H9 (cell line): ENCODE data around the gene IGSF5. TPM values are rescaled to one million over a fixed set of nuclear protein-coding genes. Genes with fewer than 3 reads are reported as not detected.

ENCODE experiments used
- DNase-seq: peaks from one replicate; pipeline ENCODE4 v3.0.0-alpha.2; 2017
- H2AFZ ChIP-seq: one replicate; pipeline ENCODE4 v1.6.1; 2013; ENCODE audit warnings: mild to moderate bottlenecking, low read length, control low read depth, moderate library complexity
- H2AK5ac ChIP-seq: 2 replicates; pipeline ENCODE4 v1.6.1; 2013; ENCODE audit warnings: low read length, control low read depth, mixed read lengths; ENCODE audit not compliant: insufficient read length
- H2BK120ac ChIP-seq: one replicate; pipeline ENCODE4 v1.6.1; 2013; ENCODE audit warnings: low read depth, mild to moderate bottlenecking, low read length, control low read depth, inconsistent platforms; ENCODE audit not compliant: poor library complexity, severe bottlenecking
- H2BK12ac ChIP-seq: 2 replicates; pipeline ENCODE4 v1.6.1; 2013; ENCODE audit warnings: low read length, control low read depth, mixed read lengths, low read depth; ENCODE audit not compliant: insufficient read length
- H2BK15ac ChIP-seq: 2 replicates; pipeline ENCODE4 v1.6.1; 2013; ENCODE audit warnings: low read depth, low read length, control low read depth
- H2BK20ac ChIP-seq: one replicate; pipeline ENCODE4 v1.6.1; 2013; ENCODE audit warnings: low read depth, mild to moderate bottlenecking, low read length, control low read depth, inconsistent platforms; ENCODE audit not compliant: poor library complexity, severe bottlenecking
- H2BK5ac ChIP-seq: 2 replicates; pipeline ENCODE4 v1.6.1; 2013; ENCODE audit warnings: low read length, control low read depth, mixed read lengths; ENCODE audit not compliant: insufficient read length
- H3K14ac ChIP-seq: 2 replicates; pipeline ENCODE4 v1.6.1; 2013; ENCODE audit warnings: low read length, control low read depth; ENCODE audit not compliant: insufficient read depth
- H3K18ac ChIP-seq: 2 replicates; pipeline ENCODE4 v1.6.1; 2013; ENCODE audit warnings: low read depth, mild to moderate bottlenecking, mixed read lengths, low read length, control low read depth; ENCODE audit not compliant: insufficient read length
- H3K23ac ChIP-seq: 2 replicates; pipeline ENCODE4 v1.6.1; 2013; ENCODE audit warnings: low read length, control low read depth, mixed read lengths, low read depth; ENCODE audit not compliant: insufficient read length
- H3K23me2 ChIP-seq: 2 replicates; pipeline ENCODE4 v1.6.1; 2013; ENCODE audit warnings: low read depth, mild to moderate bottlenecking, mixed read lengths, low read length, control low read depth; ENCODE audit not compliant: insufficient read length, poor library complexity, severe bottlenecking
- H3K27ac ChIP-seq: 2 replicates; pipeline ENCODE4 v1.5.1; 2013; ENCODE audit warnings: low read length, control low read depth, mixed read lengths, low read depth; ENCODE audit not compliant: insufficient read length
- H3K27me3 ChIP-seq: 2 replicates; pipeline ENCODE4 v1.6.1; 2013; ENCODE audit warnings: low read length, control low read depth, inconsistent platforms; ENCODE audit not compliant: insufficient read depth
- H3K4ac ChIP-seq: 2 replicates; pipeline ENCODE4 v1.6.1; 2013; ENCODE audit warnings: low read depth, mild to moderate bottlenecking, control low read depth, inconsistent platforms, low read length, moderate library complexity
- H3K4me1 ChIP-seq: 2 replicates; pipeline ENCODE4 v1.6.1; 2013; ENCODE audit warnings: low read length, control low read depth, inconsistent platforms; ENCODE audit not compliant: insufficient read depth
- H3K4me2 ChIP-seq: 2 replicates; pipeline ENCODE4 v1.6.1; 2013; ENCODE audit warnings: low read length, control low read depth, mixed read lengths; ENCODE audit not compliant: insufficient read length, insufficient read depth
- H3K56ac ChIP-seq: 2 replicates; pipeline ENCODE4 v1.6.1; 2013; ENCODE audit warnings: low read depth, mild to moderate bottlenecking, mixed read lengths, low read length, control low read depth; ENCODE audit not compliant: insufficient read length
- H3K79me1 ChIP-seq: 2 replicates; pipeline ENCODE4 v1.6.1; 2013; ENCODE audit warnings: low read depth, mild to moderate bottlenecking, moderate library complexity, low read length, control low read depth, inconsistent platforms; ENCODE audit not compliant: insufficient read depth, poor library complexity, severe bottlenecking
- H3K79me2 ChIP-seq: 2 replicates; pipeline ENCODE4 v1.6.1; 2013; ENCODE audit warnings: low read length, control low read depth, inconsistent platforms; ENCODE audit not compliant: insufficient read depth
- H3K9ac ChIP-seq: 2 replicates; pipeline ENCODE4 v1.6.1; 2013; ENCODE audit warnings: low read length, control low read depth, mixed read lengths; ENCODE audit not compliant: insufficient read length; ENCODE audit errors: extremely low read depth
- H3K9me3 ChIP-seq: one replicate; pipeline ENCODE4 v1.6.1; 2013; ENCODE audit warnings: low read depth, low read length, inconsistent platforms; ENCODE audit not compliant: control insufficient read depth
- H3T11ph ChIP-seq: one replicate; pipeline ENCODE4 v1.6.1; 2013; ENCODE audit warnings: mild to moderate bottlenecking, low read length, control low read depth, inconsistent platforms
- H4K20me1 ChIP-seq: one replicate; pipeline ENCODE4 v1.6.1; 2013; ENCODE audit not compliant: control insufficient read depth, insufficient read length, insufficient read depth
- H4K5ac ChIP-seq: 2 replicates; pipeline ENCODE4 v1.6.1; 2013; ENCODE audit warnings: low read depth, mild to moderate bottlenecking, mixed read lengths, low read length, control low read depth; ENCODE audit not compliant: insufficient read length
- H4K8ac ChIP-seq: replicated peaks from 2 replicates; pipeline ENCODE4 v1.6.1; 2013; ENCODE audit warnings: low read length, control low read depth, mixed read lengths, low read depth; ENCODE audit not compliant: insufficient read length
- H4K91ac ChIP-seq: 2 replicates; pipeline ENCODE4 v1.6.1; 2013; ENCODE audit warnings: low read depth, mild to moderate bottlenecking, moderate library complexity, mixed read lengths, low read length, control low read depth; ENCODE audit not compliant: insufficient read length
- H3K27ac Mint-ChIP-seq, 3 experiments: 2 replicates in 2 of 3; 3 replicates in 1 of 3; pipeline ENCODE4 v1.8.0; 2020 to 2021; ENCODE audit warnings: mixed read lengths in 3 of 3, mild to moderate bottlenecking in 1 of 3, moderate library complexity in 1 of 3
- H3K27me3 Mint-ChIP-seq: 2 replicates; pipeline ENCODE4 v1.8.0; 2021; ENCODE audit warnings: low read depth, mild to moderate bottlenecking, moderate library complexity, mixed read lengths
- H3K36me3 Mint-ChIP-seq, 3 experiments: 2 replicates in 2 of 3; 3 replicates in 1 of 3; pipeline ENCODE4 v1.8.0; 2020 to 2021; ENCODE audit warnings: low read depth in 3 of 3, mixed read lengths in 3 of 3; ENCODE audit not compliant: insufficient read depth in 1 of 3
- H3K4me1 Mint-ChIP-seq, 2 experiments: 2 replicates each; pipeline ENCODE4 v1.8.0; 2020; ENCODE audit warnings: mixed read lengths in 2 of 2
- H3K4me3 Mint-ChIP-seq, 2 experiments: 2 replicates in 1 of 2; 3 replicates in 1 of 2; pipeline ENCODE4 v1.8.0; 2020 to 2021; ENCODE audit warnings: mild to moderate bottlenecking in 2 of 2, mixed read lengths in 2 of 2, moderate library complexity in 1 of 2
- H3K9me3 Mint-ChIP-seq, 2 experiments: 2 replicates in 1 of 2; 3 replicates in 1 of 2; pipeline ENCODE4 v1.8.0; 2020; ENCODE audit warnings: mild to moderate bottlenecking in 2 of 2, mixed read lengths in 2 of 2, moderate library complexity in 1 of 2
- WGBS: extraction: QIAGEN DNeasy Blood & Tissue Kit; methylation state at CpG from one replicate; pipeline ENCODE4 v1.1.7; 2013; ENCODE audit warnings: missing lambda C conversion rate, low lambda C conversion rate, mixed read lengths; ENCODE audit not compliant: insufficient read length; ENCODE audit errors: extremely low coverage; 5-methylcytosine and 5-hydroxymethylcytosine counted together
- total RNA-seq: library from RNA; stranded (reverse); gene quantifications from 2 replicates; pipeline ENCODE4 v1.2.1, GENCODE V29; 2021
- TF ChIP-seq, protein P1 (sequence below): fragments of 200-600 bp; sonication (generic); conservative IDR thresholded peaks from 3 replicates; pipeline ENCODE4 v1.8.0; 2021; ENCODE audit warnings: antibody characterized with exemption, mild to moderate bottlenecking

The IGSF5 gene
- total RNA-seq, 1 experiment from 2014 or later = 2.1 TPM

DNA sequence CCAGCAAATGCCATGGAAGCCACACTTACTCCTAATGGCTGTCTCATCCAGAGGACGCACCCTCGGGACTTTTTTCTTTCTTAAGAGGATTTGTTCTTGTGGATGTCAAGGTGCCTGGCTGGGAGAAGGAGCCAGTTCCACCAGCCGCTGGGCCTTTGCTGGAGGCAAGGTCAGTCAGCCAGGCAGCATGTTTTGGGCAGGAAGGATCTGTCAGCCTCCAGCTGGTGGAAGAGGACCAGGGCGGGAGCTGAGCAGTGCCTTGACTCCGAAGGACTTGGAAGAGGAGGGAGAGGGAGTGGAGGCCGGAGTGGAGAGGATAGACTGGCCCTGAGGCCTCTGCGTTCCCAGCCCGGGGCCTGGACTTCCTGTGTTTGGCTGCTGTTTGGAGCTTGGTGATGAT, 5.7 kb downstream of the IGSF5 start:
- H3K4me3 Mint-ChIP-seq = peak overlapping the region in 1 of 2 experiments; percentile 32; a peak in 1 of 5 replicates
- Histone ChIP-seq H3K4ac (no peak overlapping the region), H3K18ac (no peak overlapping the region), H3K79me1 (no peaks in the 10 kb centered on the region), H2BK20ac (no peak overlapping the region), H3T11ph (no peak overlapping the region), H3K4me2 (no peak overlapping the region), H3K4me1 (no peaks in the 10 kb centered on the region; the same call in 1 of the 2 replicates), H3K9ac (no peak overlapping the region), H3K14ac (no peak overlapping the region), H3K27me3 (no peaks in the 10 kb centered on the region), H3K23ac (no peak overlapping the region), H4K8ac (no peak overlapping the region), H2AK5ac (no peak overlapping the region), H2BK12ac (no peak overlapping the region), H2BK120ac (no peak overlapping the region), H4K5ac (no peak overlapping the region), H3K23me2 (no peaks in the 10 kb centered on the region), H4K91ac (no peak overlapping the region), H2AFZ (no peak overlapping the region), H3K27ac (no peak overlapping the region), H3K56ac (no peak overlapping the region), H4K20me1 (no peaks in the 10 kb centered on the region), H3K9me3 (no peaks in the 10 kb centered on the region), H2BK15ac (no peak overlapping the region), H3K79me2 (no peaks in the 10 kb centered on the region), H2BK5ac (no peak overlapping the region)
- TF ChIP-seq, protein P1, sequence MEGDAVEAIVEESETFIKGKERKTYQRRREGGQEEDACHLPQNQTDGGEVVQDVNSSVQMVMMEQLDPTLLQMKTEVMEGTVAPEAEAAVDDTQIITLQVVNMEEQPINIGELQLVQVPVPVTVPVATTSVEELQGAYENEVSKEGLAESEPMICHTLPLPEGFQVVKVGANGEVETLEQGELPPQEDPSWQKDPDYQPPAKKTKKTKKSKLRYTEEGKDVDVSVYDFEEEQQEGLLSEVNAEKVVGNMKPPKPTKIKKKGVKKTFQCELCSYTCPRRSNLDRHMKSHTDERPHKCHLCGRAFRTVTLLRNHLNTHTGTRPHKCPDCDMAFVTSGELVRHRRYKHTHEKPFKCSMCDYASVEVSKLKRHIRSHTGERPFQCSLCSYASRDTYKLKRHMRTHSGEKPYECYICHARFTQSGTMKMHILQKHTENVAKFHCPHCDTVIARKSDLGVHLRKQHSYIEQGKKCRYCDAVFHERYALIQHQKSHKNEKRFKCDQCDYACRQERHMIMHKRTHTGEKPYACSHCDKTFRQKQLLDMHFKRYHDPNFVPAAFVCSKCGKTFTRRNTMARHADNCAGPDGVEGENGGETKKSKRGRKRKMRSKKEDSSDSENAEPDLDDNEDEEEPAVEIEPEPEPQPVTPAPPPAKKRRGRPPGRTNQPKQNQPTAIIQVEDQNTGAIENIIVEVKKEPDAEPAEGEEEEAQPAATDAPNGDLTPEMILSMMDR = no peak
- H3K27me3 Mint-ChIP-seq = no peaks in the 10 kb centered on the region; the same call in 1 of the 2 replicates
- H3K9me3 Mint-ChIP-seq = peaks cover 0 to 13% of the 10 kb centered on the region in 2 experiments; a peak in 4 of 5 replicates
- peak overlapping the region in 1 of 3 experiments; percentile 37; a peak in 1 of 7 replicates for H3K27ac Mint-ChIP-seq
- no peak for DNase-seq
- peaks cover 5 to 9% of the 10 kb centered on the region in 2 experiments for H3K4me1 Mint-ChIP-seq
- no CpG with 5 or more reads among the region's 8 CpGs for WGBS
- H3K36me3 Mint-ChIP-seq = peaks cover 3 to 10% (median 5%) of the 10 kb centered on the region in 3 experiments; a peak in 4 of 7 replicates
